Articular chondrocyte of knee joint (primary cell): ENCODE data around the gene PTP4A1. TPM values are rescaled to one million over a fixed set of nuclear protein-coding genes. Genes with fewer than 3 reads are reported as not detected.

Experiments used
- small RNA-seq: library from RNA; depleted of rRNA; stranded (forward); fragments of <200 nt; gene quantifications from one replicate; pipeline ENCODE3, GENCODE V24; 2012
- total RNA-seq: library from RNA; depleted of rRNA; stranded (reverse); fragments of >200 nt; gene quantifications from 2 replicates; pipeline ENCODE4 v1.2.3, GENCODE V29; 2012

PTP4A1 gene
- 42.5 and 43.9 TPM in 2 replicates for total RNA-seq

DNA sequence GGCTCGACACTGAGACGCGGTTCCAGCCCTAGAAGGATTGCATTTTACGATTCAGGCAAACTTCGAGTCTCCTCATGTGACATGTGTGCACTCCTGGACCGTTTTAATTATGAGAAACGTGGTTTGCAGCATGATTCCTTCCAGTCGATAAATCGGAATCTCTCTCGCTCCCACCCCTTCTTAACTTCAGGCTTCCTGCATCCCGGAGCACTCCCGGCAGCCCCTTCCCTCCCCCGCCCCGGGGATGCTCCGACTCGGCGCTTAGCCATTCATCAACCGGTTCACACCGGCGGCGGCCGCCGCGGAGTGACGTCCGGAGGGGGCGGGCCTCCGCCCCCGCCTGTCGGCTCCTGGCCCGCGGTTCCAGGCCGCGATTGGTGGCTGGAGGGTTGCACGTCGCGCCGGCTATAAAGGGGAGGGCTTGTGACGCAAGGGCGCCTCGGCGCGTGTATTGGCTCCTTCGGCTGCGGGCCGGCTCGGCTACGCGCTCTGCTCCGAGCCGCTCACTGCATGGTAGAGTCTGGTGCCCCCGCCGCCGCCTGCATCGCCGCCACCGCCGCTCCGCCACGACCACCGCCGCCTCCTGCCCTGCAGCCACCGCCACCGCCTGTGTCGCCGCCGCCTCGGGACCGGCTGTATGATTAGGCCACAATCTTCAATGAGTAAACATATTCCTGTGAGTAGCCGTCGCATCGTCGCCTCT, at the start of gene PTP4A1, which contains the start of gene LOC128125822:
Gene PTP4A1, plus strand, starts transcription at position 437 of the 703 bp plus-strand sequence. CDS start 4,401 bp downstream, outside the sequence.
Gene LOC128125822, plus strand, starts transcription at position 437 of the 703 bp plus-strand sequence.

Small RNA genes lying within 50 kb of the gene (small RNA-seq; reads per million reads assigned to genes)
- gene AL513043.1, result not detected

Other genes starting within 250 kb of the PTP4A1 start
- gene PHF3, start 63.3 kb downstream of the PTP4A1 start, total RNA-seq, result 61.2 and 86.8 TPM in 2 replicates